HG03196 (cell line): ENCODE measurements around the gene SNX13.

ENCODE experiments used
- ATAC-seq: cut with Tn5 transposase; IDR thresholded peaks from one replicate; pipeline ENCODE4 v1.9.1; 2021; ENCODE audit not compliant: unreplicated experiment

The SNX13 gene

DNA sequence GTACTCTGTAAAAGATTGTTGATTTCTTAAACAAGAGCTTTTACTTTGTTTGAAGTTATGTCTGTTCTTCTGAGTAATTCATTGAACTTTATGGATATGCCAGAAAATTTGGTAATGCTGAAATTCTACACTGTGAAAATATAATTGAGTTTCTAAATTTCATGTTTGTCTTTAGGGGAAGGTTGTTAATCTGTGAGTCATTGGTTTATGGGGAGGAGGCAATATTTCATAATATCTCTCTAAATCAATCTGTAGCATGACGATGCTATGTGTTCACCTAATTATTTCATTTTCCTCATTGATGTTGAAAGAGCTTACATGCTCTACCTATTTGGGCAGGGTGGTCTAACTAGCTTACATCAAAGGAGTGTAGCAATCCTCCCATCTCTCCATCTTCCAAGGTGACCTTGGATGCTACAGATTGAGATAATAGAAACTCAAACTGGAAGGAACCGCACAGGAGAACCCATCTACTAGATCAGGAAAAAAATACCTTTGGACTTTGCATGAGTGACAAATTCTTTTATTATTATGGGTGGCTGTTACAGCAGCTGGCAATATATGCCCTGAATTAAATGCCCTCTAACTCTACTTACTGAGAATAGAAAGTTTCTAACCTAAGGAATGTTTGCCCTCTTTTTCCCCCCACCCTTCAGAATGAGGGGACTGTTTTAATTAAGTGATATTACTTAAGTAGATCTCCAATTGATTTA is 8.4 kb upstream of the SNX13 start:
- no peak for ATAC-seq

DNA sequence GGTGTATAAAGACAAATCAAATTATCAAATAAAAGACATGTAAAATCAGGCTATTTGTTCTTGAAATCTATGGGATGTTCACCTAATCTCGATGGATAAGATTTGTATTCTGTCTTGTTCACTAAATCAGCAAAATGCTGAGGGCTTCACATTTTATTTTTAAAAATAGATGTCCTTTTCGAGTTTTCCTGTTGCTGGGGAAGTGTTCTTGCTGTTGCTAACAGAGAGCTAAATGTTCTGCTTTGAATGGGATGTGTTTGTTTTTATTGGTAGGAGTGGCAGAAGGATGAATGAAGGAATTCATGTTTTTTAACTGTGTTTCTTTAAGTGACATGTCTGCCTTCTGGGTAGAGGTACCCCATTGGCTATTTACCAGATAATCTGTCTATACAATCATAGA is 7.3 kb upstream of the SNX13 start:
- ATAC-seq, result no peak

DNA sequence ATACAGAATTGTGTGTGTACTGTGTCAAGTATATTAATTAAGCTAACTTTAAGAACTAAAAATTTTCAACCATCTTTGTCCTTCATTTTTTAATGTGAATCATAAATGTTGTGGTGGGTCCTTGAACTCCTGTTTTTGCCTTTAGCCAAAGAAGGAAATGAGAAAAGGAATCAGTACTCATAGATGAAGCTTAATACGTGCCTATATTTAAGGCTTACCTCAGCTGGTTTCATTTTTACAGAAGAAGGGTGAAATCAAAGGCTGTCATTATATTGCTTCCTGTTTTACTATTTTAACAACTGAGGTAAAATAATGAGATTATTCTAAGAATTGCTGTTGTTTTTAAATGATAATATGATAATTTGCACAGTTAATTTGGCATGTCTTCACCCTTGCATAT is 6.3 kb upstream of the SNX13 start:
- ATAC-seq, result no peak

DNA sequence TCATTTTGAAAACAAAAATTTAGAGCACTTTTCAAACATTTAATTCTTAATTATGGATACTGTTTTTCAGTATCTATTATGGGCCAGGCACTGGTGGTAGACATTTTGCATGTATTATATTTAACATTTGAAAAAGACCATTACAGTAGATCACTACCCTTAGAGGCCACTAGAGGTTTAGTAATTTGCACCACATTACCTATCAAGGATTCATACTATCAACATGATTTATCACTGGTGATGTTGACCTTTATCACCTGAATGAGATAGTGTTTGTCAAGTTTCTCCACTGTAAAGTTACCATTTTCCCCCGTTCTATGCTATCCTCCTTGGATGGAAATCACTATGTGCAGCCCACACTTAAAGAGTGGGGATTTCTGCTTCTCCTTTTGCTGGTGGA is 4.4 kb upstream of the SNX13 start:
- ATAC-seq, result no peak

DNA sequence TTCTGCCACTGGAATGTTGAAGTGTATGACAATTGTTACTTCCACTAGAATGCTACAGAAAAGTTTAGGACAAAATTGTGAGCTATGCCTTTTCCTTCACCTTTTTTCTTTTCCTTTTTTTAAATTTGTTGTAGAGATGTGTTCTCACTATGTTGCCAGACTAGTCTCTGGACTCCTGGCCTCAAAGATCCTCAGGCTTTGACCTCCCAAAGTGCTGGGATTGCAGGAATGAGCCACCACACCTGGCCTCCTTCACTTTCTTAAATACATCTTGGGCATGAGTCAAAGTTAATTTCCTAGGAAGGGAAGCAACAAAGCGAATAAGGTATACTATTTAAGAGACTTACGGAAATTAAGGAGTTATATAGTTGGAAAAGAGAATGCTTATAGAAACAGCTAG is 2.7 kb upstream of the SNX13 start:
- ATAC-seq, result no peak

DNA sequence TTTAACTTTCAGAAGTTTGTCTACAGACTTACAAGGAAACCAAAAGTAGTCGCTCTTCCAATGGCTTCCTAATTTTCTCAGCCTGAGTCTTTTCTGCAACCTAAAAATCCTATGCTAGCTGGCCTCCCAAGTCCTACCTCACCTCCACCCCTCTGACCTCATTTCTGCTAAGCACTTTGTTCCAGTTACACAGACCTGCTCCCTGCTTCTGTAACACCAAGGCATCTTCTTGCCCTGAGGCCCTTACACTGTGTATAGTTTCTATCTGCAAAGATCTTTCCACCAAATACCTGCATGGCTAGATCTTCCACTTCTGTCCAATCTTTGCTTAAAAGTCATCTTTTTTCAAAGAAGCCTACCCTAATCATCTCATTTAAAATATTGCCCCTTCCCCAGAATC is 1.9 kb upstream of the SNX13 start:
- ATAC-seq, result no peak

DNA sequence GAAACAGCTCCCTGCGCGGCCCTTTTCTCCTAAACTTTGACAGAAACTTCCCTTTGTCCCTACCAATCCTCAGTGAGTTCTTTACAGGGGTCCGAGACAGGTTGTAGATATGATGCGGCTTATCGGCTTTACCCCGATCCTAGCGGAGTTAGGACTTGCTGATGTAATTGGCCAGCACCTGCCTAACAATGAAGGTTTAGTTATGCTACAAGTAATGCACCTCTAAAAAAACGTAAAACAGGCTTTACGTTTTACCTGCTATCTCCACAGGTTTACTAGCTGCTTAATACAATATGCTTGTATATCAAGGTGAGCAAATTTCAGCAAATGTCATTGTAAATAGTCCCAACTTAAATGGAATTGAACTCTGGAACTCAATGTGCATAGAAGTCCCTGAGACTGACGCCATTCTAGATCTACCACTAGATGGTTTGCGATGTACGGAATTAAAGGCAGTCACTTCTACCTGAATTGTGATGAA is 697 bp upstream of the SNX13 start:
- ATAC-seq, result peak; percentile 1

DNA sequence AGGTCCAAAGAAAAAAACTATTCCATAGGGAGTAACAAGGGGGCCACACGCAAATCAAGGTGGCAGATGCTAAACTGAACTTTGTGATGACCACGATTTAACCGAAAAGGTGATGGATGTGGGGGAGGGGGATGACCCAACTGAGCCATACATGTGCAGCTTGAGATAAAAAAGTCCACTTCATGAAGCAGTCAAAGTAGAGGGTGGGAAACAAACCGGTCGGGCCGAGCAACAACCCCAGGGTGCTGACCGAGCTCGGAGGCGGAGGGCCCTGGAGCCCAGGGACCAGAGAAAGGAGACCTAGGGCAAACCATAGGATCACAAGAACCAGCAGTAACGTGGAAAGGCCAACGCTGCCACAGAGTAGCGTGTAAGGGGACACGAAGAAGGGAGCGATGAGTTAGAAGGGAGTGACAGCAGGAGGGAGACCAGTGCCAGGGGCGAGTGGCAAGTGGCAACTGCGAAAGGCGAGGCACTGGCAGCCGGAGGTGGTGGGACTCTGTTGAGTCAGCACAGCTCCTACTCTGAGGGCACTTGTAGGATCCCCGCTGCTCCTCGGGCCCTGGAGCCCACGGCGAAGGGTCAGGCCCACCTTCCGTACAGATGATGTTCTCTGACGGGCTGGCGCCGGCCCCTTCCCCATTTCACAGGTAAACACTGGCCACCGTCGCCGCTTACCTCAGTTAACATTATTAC is 540 bp downstream of the SNX13 start:
- ATAC-seq, result peak; percentile 50

DNA sequence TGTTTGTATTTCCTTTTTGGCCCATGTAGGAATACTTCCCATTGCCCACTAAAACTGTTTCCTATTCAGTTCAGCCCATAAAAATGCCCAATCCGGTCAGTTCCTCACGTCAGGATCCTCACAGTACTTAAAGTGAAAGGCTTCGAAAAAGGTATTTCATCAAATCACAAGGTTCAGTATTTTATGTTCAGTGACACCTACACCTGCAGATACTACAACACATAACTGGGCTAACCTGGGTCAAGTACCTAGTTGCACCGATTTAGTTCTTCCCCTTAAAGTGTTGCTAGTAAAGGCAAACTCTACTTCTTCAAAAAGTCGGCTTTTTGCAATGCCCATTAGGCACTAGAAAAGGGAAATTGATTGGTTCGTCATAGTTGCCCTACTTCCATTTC is 1.1 kb downstream of the SNX13 start:
- no peak for ATAC-seq

DNA sequence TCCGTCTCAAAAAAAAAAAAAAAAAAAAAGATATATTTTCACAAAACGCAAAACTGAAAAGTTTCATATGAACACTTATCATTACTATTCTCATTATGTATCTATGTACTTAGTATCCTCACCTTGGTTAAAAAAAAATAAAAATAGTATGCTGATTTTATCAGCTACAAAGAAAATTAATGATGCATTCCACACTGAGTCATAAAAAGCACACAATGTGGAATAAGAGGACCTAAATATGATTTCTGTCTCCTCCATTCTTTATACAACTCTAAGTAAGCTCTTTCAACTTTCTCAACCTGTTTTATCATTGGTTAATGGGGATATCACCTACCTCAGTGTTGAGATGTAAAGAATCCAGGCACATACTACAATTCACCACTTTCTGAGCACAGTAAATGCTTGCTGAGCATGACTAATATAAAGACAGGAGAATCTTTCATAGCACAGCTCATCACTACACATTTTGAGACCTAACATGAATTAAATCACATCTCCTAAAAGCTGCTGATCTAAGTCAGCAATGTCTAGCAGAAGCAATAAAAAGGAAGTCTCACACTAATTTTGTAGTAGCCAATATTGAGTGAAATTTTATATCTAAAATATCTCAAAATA is 2.7 kb downstream of the SNX13 start:
- no peak for ATAC-seq

DNA sequence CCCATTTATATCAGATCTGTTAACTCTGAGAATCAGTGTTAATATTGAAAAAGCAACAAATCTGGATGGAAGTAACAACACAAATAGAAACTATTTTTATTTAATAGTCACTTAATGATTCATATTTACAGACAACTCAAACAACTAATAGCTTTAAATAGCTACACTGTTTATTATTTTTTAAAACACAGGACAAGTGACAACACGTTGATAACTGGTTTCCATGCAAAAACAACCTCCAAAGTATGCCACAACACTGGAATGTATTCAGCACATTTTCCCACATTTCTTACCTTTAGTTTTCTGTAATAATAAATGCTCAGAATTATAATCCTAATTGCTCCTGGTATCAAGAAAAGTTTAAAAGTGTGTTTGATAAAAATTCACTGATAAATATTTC is 4.0 kb downstream of the SNX13 start:
- no peak for ATAC-seq

DNA sequence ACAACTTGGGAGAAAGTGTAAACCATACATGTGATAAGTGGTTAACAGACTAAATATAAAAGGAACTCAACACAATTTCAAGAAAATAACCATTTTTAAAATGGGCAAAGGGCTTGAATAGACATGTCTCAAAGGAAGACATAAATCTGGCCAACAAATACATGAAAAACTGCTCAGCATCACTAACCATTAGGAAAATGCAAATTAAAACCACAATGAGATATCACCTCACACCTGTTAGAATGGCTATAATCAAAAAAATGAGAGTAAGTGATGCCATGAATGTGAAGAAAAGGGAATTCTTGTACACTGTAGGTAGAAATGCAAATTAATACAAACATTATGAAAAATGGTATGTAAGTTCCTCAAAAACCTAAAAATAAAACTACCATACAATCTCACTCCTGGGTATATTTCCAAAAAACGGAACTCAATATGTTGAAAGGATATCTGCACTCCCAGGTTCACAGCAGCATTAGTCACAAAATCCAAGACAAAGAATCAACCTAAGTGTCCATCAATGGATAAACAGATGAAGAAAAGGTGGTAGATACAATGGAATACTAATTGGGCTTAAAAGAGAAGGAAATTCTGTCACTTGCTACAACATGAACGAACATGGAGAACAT is 5.6 kb downstream of the SNX13 start:
- no peak for ATAC-seq

DNA sequence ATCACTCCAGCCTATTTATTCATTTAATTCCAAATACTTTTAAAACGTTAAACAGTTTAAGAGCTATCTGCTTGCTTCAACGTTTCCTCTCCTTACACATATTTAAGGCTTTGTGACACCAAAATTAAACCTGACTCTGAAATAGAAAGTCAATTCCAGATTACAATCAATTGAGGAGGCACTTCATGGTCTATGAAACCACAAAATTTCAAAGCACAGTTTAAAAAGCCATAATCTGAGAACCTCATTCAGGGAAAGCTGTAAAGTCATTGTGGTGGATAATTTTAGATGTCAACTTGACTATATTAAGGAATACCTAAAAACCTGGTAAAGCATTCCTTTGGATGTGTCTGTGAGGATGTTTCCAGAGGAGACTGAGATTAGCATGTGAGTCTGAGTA is 6.2 kb downstream of the SNX13 start:
- no peak for ATAC-seq

DNA sequence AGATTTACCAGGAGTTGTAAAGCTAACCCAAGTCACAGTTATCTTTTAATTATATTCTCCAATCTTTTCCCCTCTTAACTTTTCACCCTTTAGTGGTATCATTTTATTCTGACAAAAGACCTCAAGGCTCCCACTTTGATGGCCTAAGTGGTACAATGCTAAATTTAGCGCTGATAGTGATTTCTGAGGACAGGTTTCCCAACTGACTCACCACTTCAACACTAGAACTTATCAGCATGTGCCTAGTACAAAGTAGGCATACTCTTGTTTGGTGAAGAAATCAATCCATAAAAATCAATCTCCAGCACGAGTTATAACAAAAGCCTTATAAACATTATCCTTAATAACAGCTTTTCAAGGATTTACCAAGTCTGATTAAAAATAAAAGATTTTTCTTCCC is 7.5 kb downstream of the SNX13 start:
- no peak for ATAC-seq

DNA sequence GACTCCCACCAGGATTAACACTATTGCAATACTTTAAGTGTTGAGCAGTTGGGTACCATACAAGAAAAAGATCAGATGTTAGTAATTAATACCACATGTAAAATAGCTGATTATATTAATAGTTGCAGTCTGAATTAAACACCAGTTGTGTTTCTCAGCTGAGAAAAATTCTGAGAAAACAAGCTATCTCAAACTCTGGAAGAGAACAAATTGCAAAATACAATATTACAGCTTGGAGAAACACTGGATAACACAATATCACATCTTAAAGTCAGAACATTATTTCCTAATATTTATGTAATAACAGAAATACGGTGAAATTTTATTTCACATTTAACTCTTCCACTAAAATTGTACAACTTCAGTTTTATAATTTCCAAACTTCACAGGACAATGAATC is 9.2 kb downstream of the SNX13 start:
- ATAC-seq, result no peak

DNA sequence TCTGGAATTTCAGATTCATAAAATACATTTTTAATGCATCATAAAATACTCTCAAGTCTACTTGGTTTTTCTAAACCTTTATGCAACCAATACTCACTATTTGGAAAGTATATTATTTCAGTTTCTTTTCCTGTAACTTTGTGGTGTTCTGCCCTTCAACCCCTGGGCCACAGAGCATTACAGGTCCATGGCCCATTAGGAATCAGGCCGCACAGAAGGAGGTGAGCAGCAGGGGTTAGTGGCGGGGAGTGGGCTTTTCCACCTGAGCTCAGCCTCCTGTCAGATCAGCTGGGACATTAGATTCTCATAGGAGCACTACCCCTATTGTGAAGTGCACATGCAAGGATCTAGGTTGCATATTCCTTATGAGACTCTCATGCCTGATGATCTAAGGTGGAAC is 9.7 kb downstream of the SNX13 start:
- ATAC-seq, result no peak

DNA sequence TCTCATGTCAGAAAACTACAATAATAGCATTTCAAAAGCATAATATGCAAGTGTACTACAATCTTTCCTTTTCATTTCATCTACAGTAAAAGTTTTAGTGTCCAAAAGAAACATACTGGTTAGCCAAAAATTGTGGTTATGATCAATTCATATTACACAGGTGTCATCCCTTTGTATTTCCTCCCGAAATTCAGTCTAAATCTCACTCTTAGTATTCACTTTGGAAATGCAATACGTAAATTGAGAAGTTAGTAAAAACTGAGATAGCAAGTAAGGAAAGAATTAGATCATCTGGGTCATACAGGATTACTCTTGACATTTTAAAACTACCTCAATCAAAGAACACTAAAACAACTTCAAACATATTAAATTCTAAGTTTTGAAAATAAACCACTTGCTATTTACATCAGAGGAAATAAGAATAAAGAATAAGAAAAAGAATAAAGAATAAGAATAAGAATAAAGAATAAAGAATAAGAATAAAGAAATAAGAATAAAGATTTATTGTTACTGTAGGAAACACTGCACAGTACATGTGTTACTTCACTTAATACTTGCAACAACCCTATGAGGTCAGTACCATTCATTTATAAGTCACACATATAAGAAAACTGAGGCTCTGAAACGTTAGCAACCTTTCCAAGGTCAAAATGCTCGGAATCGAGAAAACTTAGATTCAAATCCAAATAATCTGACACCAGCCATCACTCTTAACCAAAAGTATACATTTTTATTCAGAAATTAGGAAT is 10.5 kb downstream of the SNX13 start:
- no peak for ATAC-seq

DNA sequence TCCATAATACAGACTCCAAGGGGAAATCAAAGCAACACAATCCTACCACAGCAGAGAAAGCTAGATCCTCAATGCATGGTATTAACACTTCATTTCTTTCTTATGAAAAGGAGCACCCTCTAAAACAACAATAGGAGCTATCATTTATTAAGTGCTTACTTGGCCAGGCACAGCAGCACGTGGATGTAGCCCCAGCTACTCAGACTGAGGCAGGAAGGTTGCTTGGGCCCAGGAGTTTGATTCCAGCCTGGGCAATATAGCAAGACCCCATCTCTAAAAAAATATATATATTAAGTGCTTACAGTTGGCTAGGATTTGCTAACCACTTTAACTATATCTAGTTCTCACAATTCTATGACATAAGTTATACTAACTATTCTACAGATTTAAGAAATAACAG is 12.2 kb downstream of the SNX13 start:
- no peak for ATAC-seq

DNA sequence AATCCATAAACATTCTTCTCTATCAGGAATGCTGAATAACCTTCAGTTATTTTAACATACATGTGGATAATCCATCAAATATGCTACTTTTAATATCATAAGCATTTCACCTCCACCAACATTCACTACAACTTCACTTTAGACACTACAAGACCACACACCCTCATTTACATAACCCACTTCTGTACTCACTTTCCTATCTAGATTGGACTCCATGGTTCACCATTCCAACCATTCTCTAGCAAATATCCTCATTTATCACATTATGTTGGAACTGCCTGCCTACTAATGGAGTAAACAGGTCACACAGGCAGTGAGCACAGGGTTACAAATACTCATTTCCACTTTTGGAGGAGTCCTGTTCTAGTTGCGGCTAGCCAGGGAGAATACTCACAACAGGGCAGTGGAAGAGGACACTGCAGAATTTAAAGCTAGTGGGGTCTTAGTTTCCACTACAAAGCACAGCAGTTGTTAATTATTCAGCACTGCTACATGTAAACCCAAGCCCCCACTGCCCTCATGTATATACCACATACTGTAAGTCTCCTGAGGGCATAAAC is 18.4 kb downstream of the SNX13 start:
- ATAC-seq, result no peak

DNA sequence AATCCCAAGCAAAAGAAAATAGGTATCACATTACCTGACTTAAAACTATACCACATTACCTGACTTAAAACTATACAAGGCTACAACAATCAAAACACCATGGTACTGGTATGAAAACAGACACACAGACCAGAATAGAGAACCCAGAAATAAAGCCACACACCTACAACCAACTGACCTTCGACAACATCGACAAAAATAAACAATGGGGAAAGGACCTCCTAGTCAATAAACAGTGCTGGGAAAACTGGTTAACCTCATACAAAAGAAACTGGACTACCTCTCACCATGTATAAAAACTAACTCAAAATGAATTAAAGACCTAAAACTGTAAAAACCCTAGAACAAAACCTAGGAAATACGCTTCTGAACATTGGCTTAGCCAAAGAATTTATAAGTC is 22.5 kb downstream of the SNX13 start:
- ATAC-seq, result no peak

DNA sequence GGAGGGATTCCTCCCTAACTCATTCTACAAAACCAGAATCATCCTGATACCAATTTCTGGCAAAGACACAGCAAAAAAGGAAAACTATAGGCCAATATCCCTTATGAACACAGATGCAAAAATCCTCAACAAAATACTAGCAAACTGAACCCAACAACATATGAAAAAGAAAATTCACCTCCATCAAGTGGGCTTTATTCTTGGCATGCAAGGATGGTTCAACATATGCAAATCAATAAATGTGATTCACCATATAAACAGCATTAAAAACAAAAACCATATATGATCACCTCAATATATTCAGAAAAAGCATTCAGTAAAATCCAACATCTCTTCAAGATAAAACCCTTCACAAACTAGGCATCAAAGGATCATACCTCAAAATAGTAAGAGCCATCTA is 23.5 kb downstream of the SNX13 start:
- ATAC-seq, result no peak
